G401 (cell line): ENCODE results near the gene MESD. TPM values are rescaled to one million over a fixed set of nuclear protein-coding genes. Genes with fewer than 3 reads are reported as not detected.
A peak's percentile ranks its signal among the peaks of the same experiment; 100 is the strongest.
"Not testable (repeated sequence)": the region's sequence is repeated elsewhere in the genome, so short reads cannot be mapped to it uniquely, and the experiment has no call there.

Experiments
- DNase-seq: peaks from one replicate; pipeline ENCODE4 v3.0.0-alpha.2; 2015; ENCODE audit warnings: low spot score
- in situ Hi-C: cut with HindIII; loops from 2 replicates; pipeline ENCODE4 v1.10.0; 2016; ENCODE audit warnings: low sequenced_read_pairs, mixed read lengths
- total RNA-seq: library from RNA; depleted of rRNA; stranded (reverse); fragments of >200 nt; shearing (Covaris generic); gene quantifications from 2 replicates; pipeline ENCODE4 v1.2.3, GENCODE V29; 2014

The MESD gene
- total RNA-seq, 1 experiment from 2014 or later = 25.1 TPM

DNA sequence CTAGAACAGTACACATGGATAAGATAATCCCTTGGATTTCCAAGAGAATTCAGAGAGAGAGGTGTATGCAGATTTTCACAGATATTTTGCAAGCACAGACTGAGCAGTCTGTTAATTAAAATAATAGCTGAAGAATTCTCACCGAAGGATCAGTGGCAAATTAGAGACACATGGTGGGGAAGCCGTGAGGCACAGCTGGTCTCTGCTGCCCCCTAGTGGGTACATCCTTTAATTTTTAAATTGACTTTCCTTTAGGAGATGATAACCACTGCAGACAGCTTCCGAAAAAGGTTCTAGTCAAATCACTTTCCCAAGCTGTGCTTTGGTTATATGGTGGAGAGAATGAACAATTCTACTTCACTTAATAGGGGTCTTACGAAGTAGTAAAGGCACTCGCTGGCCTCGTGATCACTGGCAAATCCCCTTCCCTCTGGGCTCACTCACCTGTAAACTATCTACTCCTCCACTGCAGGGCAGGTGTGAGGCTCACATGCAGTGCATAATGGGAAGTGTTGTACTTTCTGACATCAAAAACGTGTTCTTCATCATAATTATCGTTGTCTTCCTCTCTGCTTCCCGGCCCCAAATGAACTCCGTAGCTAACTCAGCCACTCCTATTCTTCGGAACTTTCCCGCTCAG is 19.5 kb downstream of the MESD start:
- peak; percentile 84 for DNase-seq
- in situ Hi-C loops = no loop called here

DNA sequence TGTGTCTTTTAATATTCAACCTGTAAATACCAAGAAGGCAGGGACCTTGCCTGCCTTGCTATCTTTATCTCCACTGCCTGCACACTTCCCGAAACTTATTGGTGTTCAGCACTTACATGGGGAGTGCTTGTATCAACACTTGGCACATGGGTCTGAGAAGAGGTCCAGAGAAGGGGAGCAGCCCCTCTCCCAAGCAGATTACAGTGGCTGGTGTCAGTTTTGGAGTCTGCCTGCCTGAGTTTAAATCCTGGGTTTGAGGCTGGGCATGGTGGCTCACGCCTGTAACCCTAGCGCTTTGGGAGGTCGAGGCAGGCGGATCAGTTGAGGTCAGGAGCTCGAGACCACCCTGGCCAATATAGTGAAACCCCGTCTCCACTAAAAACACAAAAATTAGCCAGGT is 20.3 kb downstream of the MESD start:
- in situ Hi-C loops = no loop called here
- no peak for DNase-seq

DNA sequence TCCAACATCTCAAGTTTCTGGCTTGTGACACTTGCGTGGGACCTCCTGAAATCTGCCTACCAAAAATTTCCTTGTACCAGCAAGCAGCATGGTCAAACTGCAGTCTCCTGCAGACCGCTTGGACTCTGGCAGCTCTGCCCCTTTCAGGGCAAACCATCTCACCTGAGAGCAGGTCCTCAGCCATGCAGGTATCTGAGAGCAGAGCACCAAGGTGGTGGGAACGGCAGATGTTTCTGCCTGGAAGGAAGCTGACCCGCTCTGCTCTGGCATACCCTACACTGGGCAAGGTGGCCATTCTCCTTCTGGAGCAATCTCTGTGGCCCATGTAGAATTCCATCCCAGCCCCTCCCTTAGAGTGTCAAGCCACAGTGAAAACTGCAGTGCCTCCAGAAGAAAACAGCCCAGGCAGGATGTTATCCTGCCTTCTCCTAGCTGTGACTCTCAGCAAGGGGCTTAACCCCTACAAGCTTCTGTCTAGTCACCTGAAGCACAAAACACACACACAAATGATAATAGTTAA is 21.6 kb downstream of the MESD start:
- no peak for DNase-seq
- in situ Hi-C loops = no loop called here

GRCh38 chr15:80967451-80967850 is 22.2 kb downstream of the MESD start:
- no peak for DNase-seq
- in situ Hi-C loops = no loop called here

- in situ Hi-C loops = no loop called here
- peak; percentile 71 for DNase-seq
These were observed 23.0 kb downstream of the MESD start for GRCh38 chr15:80966431-80967197.

GRCh38 chr15:80965454-80965853 is 24.2 kb downstream of the MESD start:
- in situ Hi-C loops, DNase-seq: not testable (repeated sequence)

DNA sequence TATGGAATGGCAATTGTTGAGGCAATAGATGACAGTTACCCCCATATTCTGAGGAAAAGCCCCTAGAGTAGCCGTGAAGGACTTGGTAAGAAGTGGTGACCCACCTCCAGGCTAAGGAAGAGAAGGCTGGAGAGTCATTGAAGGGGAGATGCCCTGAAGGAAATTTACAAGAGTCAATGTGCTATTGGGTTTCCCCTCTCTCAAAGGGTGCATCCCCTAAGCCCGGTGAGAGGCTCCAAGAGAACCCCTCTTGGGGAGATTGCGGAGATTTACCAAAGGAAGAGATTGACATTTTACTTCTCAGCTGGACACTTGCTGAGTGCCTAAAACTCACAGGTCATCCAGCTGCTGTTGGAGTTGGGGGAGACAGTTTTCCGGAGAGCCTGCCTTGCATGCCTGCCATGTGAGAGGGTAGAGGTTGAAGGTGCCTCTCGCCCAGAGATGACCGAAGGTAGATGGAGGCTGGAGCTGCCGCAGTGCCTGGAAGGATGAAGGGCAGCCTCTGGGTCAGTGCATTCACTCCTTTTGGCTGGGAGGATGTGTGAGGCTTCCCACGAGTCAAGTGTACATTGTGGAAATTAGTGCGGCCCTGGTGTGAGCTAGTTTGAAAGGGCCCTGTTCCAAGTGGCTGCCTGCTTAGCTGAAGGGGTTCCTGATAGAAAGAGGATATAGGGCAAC is 30.7 kb downstream of the MESD start:
- DNase-seq = no peak
- in situ Hi-C loops = no loop called here

- in situ Hi-C loops = no loop called here
These were observed 31.6 kb downstream of the MESD start for GRCh38 chr15:80957976-80958375.

DNA sequence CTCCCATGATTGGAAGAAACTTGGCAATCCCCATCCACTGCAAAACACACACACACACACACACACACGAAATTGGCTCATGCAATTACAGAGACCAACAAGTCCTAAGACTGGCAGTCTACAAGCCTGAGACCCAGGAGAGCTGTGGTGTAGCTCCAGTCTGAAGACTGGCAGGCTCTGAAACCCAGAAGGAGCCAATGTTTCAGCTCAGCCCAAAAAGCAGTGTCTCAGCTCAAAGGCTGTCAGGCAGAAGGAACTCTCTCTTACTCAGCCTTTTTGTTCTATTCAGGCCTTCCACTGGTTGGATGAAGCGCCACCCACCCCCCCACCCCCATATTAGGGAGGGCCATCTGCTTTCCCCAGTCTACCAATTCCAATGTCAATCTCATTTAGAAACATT is 32.1 kb downstream of the MESD start:
- DNase-seq = no peak
- in situ Hi-C loops = no loop called here

More at GRCh38 chr15:80957976-80958375, 31.6 kb downstream of the MESD start:
- DNase-seq = no peak

DNA sequence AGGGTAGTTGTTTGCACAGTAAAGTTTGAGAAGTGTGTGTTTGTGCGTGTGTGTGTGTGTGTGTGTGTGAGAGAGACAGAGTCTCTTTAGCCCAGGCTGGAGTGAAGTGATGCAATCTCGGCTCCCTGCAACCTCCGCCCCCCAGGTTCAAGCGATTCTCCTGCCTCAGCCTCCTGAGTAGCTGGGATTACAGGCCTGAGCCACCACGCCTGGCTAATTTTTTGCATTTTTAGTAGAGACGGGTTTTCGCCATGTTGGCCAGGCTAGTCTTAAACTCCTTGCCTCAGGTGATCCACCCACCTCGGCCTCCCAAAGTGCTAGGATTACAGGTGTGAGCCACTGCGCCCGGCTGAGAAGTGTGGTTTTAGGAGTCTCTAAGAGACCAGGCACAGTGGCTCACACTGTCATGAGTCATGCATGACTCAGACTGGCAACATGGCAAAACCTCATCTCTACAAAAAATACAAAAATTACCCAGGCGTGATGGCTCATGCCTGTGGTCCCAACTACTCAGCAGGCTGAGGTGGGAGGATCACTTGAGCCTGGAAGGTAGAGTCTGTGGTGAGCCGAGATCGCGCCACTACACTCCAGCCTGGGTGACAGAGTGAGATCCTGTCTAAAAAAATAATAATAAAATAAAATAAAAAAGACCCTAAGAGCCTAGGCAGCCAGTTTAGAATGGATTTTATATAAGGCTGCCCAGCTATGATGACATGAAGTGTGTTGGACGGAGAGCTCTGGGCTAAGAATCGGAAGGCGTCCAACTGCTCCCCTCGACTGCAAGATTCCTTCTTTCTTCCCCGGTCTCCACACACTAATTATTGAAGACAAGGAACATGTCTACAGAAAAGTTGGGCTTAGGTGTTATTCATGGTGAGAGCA is 33.8 kb downstream of the MESD start:
- in situ Hi-C loops, DNase-seq: not testable (repeated sequence)

- in situ Hi-C loops = no loop called here
- DNase-seq = no peak
These were observed 35.5 kb downstream of the MESD start for GRCh38 chr15:80953953-80954778.

GRCh38 chr15:80953001-80953952 is 36.3 kb downstream of the MESD start:
- in situ Hi-C loops = no loop called here
- DNase-seq = no peak

DNA sequence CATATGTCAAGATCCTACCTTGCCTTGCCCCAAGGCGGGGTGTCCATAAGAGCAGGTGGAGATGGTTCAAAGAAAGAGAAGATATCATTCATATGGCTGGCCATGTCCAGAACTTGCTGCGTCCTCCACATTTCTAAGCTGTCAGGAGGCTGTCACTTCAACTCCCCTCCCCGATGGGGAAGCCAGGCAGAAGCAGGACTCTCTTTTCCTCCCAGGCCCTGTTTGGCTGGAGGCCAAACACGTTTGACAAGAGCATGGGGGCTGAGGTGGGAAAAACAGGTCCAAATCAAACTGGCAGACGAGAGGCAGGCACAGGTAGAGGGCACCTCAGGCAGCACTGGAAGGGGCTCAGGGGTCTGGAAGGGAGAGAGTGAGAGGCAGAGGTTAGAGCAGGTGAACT is 37.7 kb downstream of the MESD start:
- no peak for DNase-seq
- in situ Hi-C loops = no loop called here

DNA sequence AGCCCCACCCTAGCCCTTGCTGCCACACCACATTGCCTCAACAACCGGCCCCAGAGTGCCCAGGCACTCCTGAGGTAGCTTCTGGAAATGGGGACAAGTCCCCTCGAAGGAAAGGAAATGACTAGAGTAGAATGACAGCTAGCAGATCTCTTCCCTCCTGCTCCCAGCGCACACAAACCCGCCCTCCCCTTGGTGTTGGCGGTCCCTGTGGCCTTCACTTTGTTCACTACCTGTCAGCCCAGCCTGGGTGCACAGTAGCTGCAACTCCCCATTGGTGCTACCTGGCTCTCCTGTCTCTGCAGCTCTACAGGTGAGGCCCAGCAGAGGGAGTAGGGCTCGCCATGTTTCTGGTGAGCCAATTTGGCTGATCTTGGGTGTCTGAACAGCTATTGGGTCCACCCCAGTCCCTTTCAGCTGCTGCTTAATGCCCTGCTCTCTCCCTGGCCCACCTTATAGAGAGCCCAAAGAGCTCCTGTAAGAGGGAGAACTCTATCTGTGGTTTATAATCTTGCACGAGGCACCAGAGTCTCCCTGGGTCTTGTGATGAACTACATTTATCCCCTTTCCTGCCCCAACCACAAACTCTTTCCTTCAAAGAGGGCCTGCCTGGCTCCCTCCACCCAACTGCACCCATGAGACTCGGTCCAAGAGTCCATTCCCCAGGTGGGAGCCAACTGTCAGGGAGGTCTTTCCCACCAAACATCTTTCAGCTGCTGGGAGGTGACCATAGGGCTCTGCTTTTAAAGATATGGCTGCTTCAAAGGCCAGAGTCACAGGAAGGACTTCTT is 39.1 kb downstream of the MESD start:
- DNase-seq = no peak
- in situ Hi-C loops = no loop called here

DNA sequence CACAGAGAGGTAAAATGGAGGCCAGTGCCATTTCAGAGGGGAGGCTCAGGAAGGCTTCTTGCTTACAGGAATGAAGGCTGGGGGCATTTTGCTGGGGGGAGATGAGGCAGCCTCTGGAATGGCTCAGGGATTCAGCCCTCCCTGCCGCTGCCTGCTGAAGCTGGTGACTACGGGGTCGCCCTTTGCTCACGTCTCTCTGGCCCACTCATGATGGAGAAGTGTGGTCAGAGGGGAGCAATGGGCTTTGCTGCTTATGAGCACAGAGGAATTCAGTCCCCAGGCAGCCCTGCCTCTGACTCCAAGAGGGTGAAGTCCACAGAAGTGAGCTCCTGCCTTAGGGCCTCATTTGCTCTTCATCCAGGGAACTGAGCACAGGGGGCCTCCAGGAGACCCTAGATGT is 39.9 kb downstream of the MESD start:
- in situ Hi-C loops = no loop called here

DNA sequence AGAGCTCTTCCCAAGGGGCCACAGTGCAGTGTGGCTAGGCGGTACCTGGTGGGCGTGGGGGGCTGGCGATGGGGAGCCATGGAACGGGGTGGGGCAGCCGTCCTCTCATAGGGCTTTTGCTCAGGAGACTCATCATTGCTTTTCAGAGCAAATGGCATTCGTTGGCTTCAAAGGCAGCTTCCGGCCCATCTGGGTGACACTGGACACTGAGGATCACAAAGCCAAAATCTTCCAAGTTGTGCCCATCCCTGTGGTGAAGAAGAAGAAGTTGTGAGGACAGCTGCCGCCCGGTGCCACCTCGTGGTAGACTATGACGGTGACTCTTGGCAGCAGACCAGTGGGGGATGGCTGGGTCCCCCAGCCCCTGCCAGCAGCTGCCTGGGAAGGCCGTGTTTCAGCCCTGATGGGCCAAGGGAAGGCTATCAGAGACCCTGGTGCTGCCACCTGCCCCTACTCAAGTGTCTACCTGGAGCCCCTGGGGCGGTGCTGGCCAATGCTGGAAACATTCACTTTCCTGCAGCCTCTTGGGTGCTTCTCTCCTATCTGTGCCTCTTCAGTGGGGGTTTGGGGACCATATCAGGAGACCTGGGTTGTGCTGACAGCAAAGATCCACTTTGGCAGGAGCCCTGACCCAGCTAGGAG is 40.8 kb downstream of the MESD start:
- DNase-seq = no peak
- in situ Hi-C loops = no loop called here

More for the DNA sequence above, 39.9 kb downstream of the MESD start:
- DNase-seq = no peak
